Measurements from ENCODE around the gene TEPSIN. TPM values are rescaled to one million over a fixed set of nuclear protein-coding genes. Genes with fewer than 3 reads are reported as not detected.
A peak's percentile ranks its signal among the peaks of the same experiment; 100 is the strongest.

The TEPSIN gene
- total RNA-seq, 1 donor from 2014 or later, result 40.0 TPM

DNA sequence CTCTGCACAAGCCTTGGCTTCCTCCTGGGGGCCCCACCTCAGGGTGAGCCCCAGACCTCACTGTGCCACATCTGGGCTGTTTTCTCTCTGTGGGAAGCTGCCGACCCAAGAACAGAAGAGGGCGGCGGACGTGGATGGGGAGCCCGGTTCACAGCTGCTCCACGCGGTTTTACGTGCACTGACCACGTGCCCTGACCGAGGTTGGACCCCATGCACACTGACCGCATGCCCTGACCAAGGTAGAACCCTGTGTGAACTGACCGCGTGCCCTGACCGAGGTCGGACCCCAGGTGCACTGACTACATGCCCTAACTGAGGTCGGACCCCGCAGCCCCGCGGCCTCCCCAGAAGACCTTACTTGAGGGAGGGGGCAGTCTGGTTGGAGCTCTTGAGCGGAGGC lies 35.7 kb downstream of the TEPSIN start:
- Mint-ChIP-seq H3K4me3 (no peak overlapping the region), H3K27ac (no peak overlapping the region)
- DNase-seq, result no peak

DNA sequence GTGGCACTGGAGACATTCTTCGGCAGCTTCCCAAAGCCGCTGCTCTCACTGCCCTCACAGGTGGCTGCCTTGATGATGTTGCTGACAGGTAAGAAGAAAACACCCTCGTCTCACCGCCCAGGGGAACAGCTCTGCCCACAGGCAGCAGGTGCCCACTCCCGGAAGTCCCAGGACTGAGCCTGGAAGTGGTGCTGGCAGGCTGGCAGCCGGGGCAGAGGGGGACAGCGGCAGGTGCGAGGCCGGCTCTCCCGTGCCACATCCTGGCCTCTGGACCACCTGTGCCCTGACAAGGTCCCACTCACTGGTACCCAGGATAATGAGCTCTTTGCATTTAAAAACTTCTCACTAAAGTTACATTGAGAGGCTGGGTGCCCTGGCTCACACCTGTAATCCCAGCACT lies 36.5 kb downstream of the TEPSIN start:
- H3K9me3 Mint-ChIP-seq, result no peaks in the 10 kb centered on the region
- no peaks in the 10 kb centered on the region for H3K4me1 Mint-ChIP-seq

More for the DNA sequence above, 35.7 kb downstream of the TEPSIN start:
- H3K4me1 Mint-ChIP-seq, result peaks cover 3% of the 10 kb centered on the region
- H3K9me3 Mint-ChIP-seq, result no peaks in the 10 kb centered on the region
- no peaks in the 10 kb centered on the region for H3K27me3 Mint-ChIP-seq
- no peaks in the 10 kb centered on the region for H3K36me3 Mint-ChIP-seq (ENCODE audit: low read depth)
- intact Hi-C loops (cut with micrococcal nuclease), result no loop called here

DNA sequence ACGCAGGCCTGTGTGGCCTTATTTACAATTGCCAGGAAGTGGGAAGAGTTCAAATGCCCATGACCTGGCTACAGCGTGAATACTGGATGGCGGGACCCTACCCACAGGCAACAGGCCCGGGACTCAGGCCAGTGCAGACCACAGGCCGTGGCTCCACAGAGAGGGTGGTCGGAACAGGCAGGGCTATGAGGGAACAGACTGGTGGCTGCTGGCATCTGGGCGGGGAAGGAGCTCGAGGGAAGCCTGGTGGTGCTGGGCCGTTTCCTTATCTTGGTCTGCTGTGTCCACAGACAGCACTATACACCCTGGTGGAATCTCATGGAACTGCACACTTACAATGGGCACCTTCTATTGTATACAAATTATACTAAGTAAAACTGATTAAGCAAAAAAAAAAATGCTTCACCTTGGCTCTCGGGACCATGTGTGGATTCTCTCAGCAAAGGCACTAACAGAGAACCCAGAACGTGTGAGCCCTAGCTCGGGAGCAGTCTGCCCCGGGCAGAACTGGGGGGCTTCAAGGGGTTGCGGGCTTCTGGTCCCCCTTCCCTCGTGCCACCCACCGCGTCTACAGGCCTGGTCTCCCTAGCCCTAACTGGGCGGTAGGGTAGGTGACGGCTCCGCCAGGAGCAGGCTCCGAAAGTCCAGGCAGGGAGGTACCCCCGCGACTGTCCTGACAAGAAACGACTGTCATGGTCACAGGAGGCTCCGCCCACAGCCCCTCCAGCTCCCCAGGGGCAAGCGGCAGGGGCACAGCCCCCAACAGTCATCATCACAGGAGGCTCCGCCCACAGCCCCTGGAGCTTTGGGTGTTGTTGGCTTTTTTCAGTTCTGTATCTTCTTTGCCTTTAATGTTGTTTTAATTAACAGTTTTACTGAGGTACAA lies 37.9 kb downstream of the TEPSIN start:
- H3K9me3 Mint-ChIP-seq, result no peaks in the 10 kb centered on the region
- no peak overlapping the region for H3K4me3 Mint-ChIP-seq
- intact Hi-C loops (cut with micrococcal nuclease), result no loop called here
- no peaks in the 10 kb centered on the region for H3K27me3 Mint-ChIP-seq
- DNase-seq, result peak; percentile 77
- no peaks in the 10 kb centered on the region for H3K4me1 Mint-ChIP-seq
- H3K27ac Mint-ChIP-seq, result no peak overlapping the region
- H3K36me3 Mint-ChIP-seq (ENCODE audit: low read depth), result no peaks in the 10 kb centered on the region

More for the DNA sequence above, 36.5 kb downstream of the TEPSIN start:
- H3K27ac Mint-ChIP-seq, result no peak overlapping the region
- H3K27me3 Mint-ChIP-seq, result no peaks in the 10 kb centered on the region
- no peak for DNase-seq
- H3K36me3 Mint-ChIP-seq (ENCODE audit: low read depth), result no peaks in the 10 kb centered on the region
- intact Hi-C loops (cut with micrococcal nuclease), result no loop called here
- H3K4me3 Mint-ChIP-seq, result no peak overlapping the region

DNA sequence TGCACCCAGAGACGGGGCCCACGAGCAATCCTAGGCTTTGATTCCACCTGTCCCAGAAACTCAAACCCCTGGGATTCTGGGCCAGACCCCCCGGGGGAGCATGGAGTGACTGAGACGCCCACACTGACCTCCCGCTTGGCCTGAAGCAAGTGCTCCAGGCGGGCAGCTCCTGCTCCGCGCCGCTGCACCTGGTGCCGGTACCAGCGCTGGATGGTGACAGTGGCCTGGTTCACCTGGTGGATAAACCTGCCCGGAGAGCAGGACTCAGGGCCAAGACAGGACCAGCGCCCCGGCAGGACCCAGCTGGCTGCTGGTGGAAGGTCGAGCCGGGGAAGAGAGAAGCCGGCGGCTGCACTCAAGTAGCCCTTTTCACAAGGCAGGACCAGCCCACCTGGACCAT lies 38.7 kb downstream of the TEPSIN start:
- no peak for DNase-seq
- intact Hi-C loops (cut with micrococcal nuclease), result no loop called here
- Mint-ChIP-seq H3K36me3 (ENCODE audit: low read depth) (no peaks in the 10 kb centered on the region), H3K9me3 (no peaks in the 10 kb centered on the region), H3K4me1 (no peaks in the 10 kb centered on the region), H3K27me3 (no peaks in the 10 kb centered on the region), H3K4me3 (no peak overlapping the region), H3K27ac (no peak overlapping the region)

DNA sequence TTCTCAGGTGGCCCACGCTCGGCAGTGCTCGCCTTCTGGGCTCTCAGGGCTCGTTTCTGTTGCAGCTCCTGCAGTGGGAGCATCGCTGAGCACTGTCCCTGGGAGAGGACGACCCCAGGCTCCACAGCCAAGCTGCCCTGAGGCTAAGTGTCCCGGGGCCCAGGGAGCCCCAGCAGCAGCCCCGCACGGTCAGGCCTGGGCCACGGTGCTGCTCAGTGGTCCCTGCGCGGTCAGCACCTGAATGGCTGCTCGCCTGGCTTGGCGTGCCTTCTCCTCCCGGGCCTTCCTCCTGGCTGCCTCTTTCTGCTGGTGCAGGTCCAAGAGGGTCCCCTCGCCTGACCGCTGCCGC lies 39.4 kb downstream of the TEPSIN start:
- intact Hi-C loops (cut with micrococcal nuclease), result no loop called here
- no peak for DNase-seq
- Mint-ChIP-seq H3K27me3 (no peaks in the 10 kb centered on the region), H3K9me3 (no peaks in the 10 kb centered on the region), H3K4me1 (no peaks in the 10 kb centered on the region), H3K4me3 (no peak overlapping the region), H3K36me3 (ENCODE audit: low read depth) (no peaks in the 10 kb centered on the region), H3K27ac (no peak overlapping the region)

DNA sequence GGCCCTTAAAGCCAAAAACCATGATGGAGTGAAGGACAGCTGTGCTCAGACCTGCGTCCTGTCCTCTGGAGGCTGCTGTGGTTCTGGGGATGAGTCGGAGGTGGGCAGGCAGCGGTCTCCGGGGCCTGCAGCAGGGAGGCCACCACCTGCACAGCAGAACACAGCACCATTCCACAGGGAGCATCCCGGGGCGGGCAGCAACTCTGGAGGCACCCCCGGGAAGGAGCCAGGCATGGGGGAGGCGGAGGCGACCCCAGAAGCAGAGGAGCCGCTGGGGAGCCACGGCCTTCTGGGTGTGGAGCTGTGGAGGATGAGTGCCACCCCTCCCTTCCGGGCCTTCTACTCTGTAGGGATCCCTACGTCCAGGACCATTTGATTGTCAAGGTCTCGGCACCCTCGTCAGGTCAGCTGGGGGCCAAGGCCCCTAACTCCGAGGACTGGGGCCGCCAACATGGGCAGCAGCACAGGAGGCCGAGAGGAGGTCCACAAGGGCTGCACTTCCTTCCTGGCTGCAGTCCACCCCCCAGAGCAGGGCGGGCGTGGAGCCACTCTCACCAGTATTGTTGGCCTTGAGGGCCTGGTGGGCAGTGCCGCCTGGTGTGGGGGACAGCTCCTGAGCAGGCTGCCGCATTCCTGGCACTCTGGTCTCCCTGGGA lies 39.9 kb downstream of the TEPSIN start:
- no peaks in the 10 kb centered on the region for H3K4me1 Mint-ChIP-seq
- H3K27me3 Mint-ChIP-seq, result no peaks in the 10 kb centered on the region
- no peak for DNase-seq
- no peak overlapping the region for H3K27ac Mint-ChIP-seq
- H3K36me3 Mint-ChIP-seq (ENCODE audit: low read depth), result no peaks in the 10 kb centered on the region
- intact Hi-C loops (cut with micrococcal nuclease), result no loop called here
- no peak overlapping the region for H3K4me3 Mint-ChIP-seq
- H3K9me3 Mint-ChIP-seq, result no peaks in the 10 kb centered on the region

DNA sequence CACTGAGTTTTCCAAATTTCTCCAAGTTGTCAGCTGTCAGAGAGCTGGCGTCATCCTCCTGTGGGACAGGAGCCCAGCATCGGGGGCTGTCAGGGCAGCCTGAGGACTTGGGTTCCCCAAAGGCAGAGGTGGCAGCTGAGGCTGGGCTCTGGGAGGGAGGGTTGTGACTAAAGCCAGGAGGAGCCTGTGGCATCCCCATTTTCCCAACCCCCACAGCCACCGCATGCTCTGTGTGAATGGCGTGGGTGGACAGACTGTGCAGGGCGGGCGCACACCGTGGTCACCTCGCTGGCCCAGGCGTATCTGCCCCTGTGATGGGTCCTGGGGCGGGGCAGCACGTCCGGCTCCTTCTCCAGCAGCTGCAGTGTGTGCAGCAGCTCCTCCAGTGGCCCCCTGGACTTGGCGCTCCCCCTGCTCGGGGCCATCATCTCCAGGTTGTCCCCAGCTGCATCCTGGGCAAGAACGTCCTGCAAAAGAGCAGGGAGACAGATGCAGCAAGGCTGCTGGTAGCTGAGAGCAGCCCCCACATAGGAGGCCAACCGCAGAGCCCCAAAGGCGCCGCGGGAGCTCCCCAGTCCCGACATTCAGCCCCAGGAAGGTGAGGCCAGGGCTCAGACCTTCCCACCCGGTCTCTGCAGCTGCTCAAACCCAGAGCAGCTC lies 40.9 kb downstream of the TEPSIN start:
- H3K4me1 Mint-ChIP-seq, result no peaks in the 10 kb centered on the region
- no peak overlapping the region for H3K27ac Mint-ChIP-seq
- intact Hi-C loops (cut with micrococcal nuclease), result no loop called here
- H3K36me3 Mint-ChIP-seq (ENCODE audit: low read depth), result no peaks in the 10 kb centered on the region
- H3K9me3 Mint-ChIP-seq, result no peaks in the 10 kb centered on the region
- no peak for DNase-seq
- H3K27me3 Mint-ChIP-seq, result no peaks in the 10 kb centered on the region
- H3K4me3 Mint-ChIP-seq, result no peak overlapping the region

DNA sequence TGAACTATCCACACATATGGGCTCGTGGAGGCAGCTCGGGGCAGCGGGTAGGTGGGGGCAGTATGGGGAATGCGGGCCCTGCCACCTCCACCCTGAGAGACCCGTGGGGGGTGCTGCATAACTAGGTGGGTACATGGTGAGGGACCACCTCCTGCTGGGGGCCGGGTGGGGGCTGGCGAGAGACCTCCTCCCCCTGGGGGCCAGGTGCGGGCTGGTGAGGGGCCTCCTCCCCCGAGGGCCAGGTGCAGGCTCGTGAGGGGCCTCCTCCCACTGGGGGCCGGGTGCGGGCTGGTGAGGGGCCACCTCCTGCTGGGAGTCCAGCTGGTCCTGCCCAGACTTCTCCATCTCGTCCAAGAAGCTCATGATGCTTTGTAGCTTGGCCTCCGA lies 41.5 kb downstream of the TEPSIN start:
- Mint-ChIP-seq H3K9me3 (no peaks in the 10 kb centered on the region), H3K36me3 (ENCODE audit: low read depth) (no peaks in the 10 kb centered on the region), H3K27me3 (no peaks in the 10 kb centered on the region), H3K4me1 (no peaks in the 10 kb centered on the region), H3K4me3 (no peak overlapping the region), H3K27ac (no peak overlapping the region)
- no peak for DNase-seq
- intact Hi-C loops (cut with micrococcal nuclease), result no loop called here

DNA sequence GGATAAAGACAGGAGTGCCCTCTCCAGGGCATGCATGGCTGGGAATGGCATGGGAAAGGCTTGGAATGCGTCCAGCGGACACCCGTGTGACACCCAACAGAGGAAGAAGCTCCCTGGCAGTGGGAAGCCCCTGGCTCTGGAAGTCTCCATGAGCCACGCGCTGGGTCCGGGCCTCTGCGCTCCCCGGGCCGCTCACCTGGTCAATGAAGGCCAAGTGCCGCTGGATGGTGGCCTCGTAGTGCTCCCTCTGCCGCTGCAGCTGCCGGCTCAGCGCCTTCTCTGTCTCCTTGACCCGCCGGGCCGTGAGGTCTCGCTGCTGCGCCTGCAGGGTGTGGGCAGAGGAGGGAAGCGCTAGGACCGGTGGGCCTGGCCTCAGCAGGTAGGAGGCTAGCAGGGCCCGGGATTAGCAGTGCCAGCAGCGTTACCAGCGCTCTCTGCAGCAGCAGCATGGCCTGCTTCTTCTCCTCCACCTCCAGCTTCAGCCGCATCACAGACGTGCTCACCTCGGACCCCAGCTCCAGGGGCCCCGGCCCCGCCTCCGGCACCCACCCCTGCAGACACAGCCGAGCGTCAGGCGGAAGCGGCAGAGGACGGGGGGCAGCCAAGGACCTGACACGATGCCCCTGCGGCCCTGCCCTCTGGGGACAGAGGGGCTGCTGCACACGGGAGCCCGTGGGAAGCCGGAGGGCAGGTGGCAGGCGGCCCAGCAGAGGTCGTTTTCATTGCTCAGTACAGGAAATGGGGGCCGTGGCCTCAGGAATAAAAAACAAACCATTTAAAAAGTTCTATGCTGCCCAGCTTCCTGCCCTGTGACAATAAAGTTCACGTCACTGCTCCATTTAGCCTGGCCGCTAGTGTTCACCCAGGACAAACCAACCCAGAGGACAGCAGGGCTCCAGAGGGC lies 42.1 kb downstream of the TEPSIN start:
- Mint-ChIP-seq H3K27me3 (no peaks in the 10 kb centered on the region), H3K4me1 (no peaks in the 10 kb centered on the region), H3K4me3 (no peak overlapping the region), H3K36me3 (ENCODE audit: low read depth) (no peaks in the 10 kb centered on the region), H3K27ac (no peak overlapping the region), H3K9me3 (no peaks in the 10 kb centered on the region)
- no peak for DNase-seq
- intact Hi-C loops (cut with micrococcal nuclease), result no loop called here

DNA sequence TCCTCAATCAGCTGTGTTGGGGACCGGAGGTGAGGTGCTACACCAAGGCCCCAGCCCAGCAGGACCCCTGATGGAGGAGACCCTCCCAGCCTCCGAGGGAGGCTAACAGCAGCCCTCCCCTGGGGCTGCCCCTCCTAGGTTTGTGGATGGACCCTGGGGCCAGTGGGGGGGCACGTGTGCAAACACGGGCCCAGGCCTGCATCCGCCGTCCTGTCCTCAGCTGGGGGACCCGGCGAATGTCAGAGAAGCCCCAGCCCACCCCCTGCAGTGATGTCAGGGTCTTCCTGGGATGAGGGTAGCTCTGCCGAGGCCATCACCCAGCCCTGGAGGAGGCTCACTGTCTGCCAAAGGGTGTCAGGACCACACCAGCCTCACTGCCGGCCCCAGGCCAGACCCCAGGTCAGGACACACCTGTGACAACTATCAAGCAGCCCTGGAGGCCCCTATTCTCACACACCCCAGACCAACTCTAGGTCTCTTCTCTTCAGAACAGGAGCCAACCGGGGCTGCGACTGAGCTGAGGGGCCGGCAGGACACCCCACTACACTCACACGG lies 42.8 kb downstream of the TEPSIN start:
- Mint-ChIP-seq H3K4me3 (no peak overlapping the region), H3K36me3 (ENCODE audit: low read depth) (no peaks in the 10 kb centered on the region), H3K27ac (no peak overlapping the region), H3K27me3 (no peaks in the 10 kb centered on the region), H3K4me1 (no peaks in the 10 kb centered on the region), H3K9me3 (no peaks in the 10 kb centered on the region)
- DNase-seq, result no peak
- intact Hi-C loops (cut with micrococcal nuclease), result no loop called here

DNA sequence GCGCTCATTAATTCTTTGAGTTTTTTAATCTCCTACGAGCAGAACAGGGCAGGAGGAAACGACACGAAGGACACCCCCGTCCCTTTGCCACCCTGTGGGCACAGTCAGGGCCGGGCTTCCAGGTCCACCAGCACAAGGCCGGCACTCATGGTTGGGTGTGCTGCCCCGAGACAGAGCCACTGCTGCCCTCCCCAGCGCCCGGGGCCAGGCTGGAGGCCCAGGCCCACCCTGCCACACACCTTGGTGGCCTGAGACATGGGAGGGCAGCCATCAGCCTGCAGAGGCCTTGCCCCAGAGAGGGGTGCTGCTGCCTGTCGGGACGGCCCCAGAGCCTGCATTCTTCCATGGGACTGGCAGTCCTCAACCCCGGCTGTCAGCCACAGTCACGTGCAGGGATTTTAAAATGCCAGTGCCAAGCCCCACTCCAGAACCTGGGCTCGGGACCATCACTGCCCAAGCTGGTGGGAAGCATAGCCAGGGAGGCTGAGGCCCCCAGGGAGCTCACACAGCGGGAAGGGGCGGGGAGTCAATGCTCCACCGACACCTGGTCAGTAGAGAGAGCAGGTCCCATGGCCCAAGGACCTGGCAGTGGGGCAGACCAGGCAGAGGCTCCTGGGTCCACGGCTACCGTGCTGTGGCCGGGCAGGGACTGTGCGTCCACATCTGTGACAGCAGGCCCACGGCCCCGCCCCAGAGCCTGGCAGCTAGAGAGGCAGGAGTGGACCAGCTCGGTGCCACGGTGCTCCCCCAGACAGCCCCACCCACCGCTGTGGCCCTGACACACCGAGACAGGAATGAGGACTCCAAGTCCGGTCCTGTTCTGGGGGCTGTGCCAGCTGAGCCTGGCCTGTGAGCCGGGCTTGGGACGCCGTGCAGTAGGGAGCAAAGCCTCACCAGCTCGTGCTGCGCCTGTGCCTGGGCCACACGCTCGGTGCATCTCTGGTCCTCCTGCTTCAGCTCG lies 43.6 kb downstream of the TEPSIN start:
- Mint-ChIP-seq H3K9me3 (no peaks in the 10 kb centered on the region), H3K4me3 (no peak overlapping the region), H3K4me1 (no peaks in the 10 kb centered on the region), H3K27ac (no peak overlapping the region), H3K36me3 (ENCODE audit: low read depth) (no peaks in the 10 kb centered on the region), H3K27me3 (no peaks in the 10 kb centered on the region)
- intact Hi-C loops (cut with micrococcal nuclease), result no loop called here
- DNase-seq, result no peak

DNA sequence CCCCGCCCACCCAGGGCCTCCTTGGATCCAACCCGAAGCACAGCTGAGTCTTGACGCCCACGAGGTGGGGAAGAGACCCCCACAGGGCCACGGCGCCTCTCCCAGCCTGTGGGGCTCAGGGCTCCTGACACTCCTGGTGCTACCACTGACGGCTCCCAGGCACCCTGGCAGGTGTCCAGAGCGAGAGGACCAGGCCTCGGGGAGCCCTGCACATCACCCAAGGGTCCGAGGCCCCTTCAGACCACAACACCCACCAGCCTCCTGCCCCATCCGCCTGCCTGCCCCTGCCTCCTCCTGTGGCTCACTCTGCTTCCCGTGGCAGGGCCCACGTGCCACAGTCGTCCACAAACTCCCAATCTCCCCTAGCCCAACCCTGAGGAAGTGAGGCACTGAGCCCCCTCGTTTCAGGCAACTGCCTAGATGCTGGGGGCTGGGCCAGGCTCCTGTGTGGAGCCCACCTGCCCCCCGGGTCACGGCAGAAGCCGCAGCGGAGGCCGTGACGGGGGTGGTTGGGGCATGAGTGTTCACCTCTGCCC lies 44.6 kb downstream of the TEPSIN start:
- Mint-ChIP-seq H3K4me3 (no peak overlapping the region), H3K9me3 (no peaks in the 10 kb centered on the region), H3K27ac (no peak overlapping the region)

More for the DNA sequence above, 44.6 kb downstream of the TEPSIN start:
- H3K4me1 Mint-ChIP-seq, result no peaks in the 10 kb centered on the region
- intact Hi-C loops (cut with micrococcal nuclease), result no loop called here
- no peaks in the 10 kb centered on the region for H3K36me3 Mint-ChIP-seq (ENCODE audit: low read depth)
- no peak for DNase-seq
- H3K27me3 Mint-ChIP-seq, result no peaks in the 10 kb centered on the region

All from activated CD4-positive, alpha-beta T cell treated with anti-CD3 and anti-CD28 coated beads, Interleukin-2, amount 10 ng/mL, durations not matched to agents 24 days and 14 days (primary cell).